Endometrial microvascular endothelial cells (primary cell): Measurements from ENCODE around the gene LRIF1. TPM values are rescaled to one million over a fixed set of nuclear protein-coding genes. Genes with fewer than 3 reads are reported as not detected.
"Not testable (repeated sequence)": the region's sequence is repeated elsewhere in the genome, so short reads cannot be mapped to it uniquely, and the experiment has no call there.

Experiments
- in situ Hi-C: cut with HindIII; loops from 2 replicates; pipeline ENCODE4 v1.10.0; 2017; ENCODE audit warnings: low sequenced_read_pairs, low pct_unique_long_range_greater_than_20kb; ENCODE audit errors: inconsistent ontology term
- total RNA-seq: library from RNA; depleted of rRNA; stranded (reverse); fragments of >200 nt; gene quantifications from one replicate; pipeline ENCODE4 v1.2.3, GENCODE V29; 2015; ENCODE audit errors: inconsistent ontology term

Gene LRIF1
- total RNA-seq, 1 donor from 2014 or later = 7.4 TPM

- in situ Hi-C loops = no loop called here
These were observed 7.1 kb downstream of the LRIF1 start for GRCh38 chr1:110956586-110956985.

GRCh38 chr1:110953031-110953430 is 10.7 kb downstream of the LRIF1 start:
- in situ Hi-C loops = no loop called here

- in situ Hi-C loops = no loop called here
These were observed 11.7 kb downstream of the LRIF1 start for GRCh38 chr1:110952031-110952430.

- in situ Hi-C loops = no loop called here
These were observed 12.6 kb downstream of the LRIF1 start for GRCh38 chr1:110951161-110951560.

GRCh38 chr1:110948038-110948810 is 15.5 kb downstream of the LRIF1 start:
- in situ Hi-C loops = no loop called here

- in situ Hi-C loops = no loop called here
These were observed 18.1 kb downstream of the LRIF1 start for GRCh38 chr1:110945626-110946025.

- in situ Hi-C loops = no loop called here
These were observed 18.9 kb downstream of the LRIF1 start for GRCh38 chr1:110944806-110945205.

- in situ Hi-C loops = no loop called here
These were observed 27.2 kb downstream of the LRIF1 start for GRCh38 chr1:110936567-110936966.

GRCh38 chr1:110931097-110931496 is 32.6 kb downstream of the LRIF1 start:
- in situ Hi-C loops = not testable (repeated sequence)

- in situ Hi-C loops = no loop called here
These were observed 34.8 kb downstream of the LRIF1 start for GRCh38 chr1:110928904-110929303.

GRCh38 chr1:110928191-110928590 is 35.5 kb downstream of the LRIF1 start:
- in situ Hi-C loops = no loop called here

GRCh38 chr1:110927484-110928075 is 36.1 kb downstream of the LRIF1 start:
- in situ Hi-C loops = no loop called here

- in situ Hi-C loops = no loop called here
These were observed 41.8 kb downstream of the LRIF1 start for GRCh38 chr1:110921953-110922352.

GRCh38 chr1:110918016-110918415 is 45.7 kb downstream of the LRIF1 start:
- in situ Hi-C loops = no loop called here

GRCh38 chr1:110916669-110917306 is 46.9 kb downstream of the LRIF1 start:
- in situ Hi-C loops = no loop called here

- in situ Hi-C loops = no loop called here
These were observed 47.5 kb downstream of the LRIF1 start for GRCh38 chr1:110916274-110916668.

- in situ Hi-C loops = no loop called here
These were observed 47.9 kb downstream of the LRIF1 start for GRCh38 chr1:110915804-110916203.

GRCh38 chr1:110914676-110915075 is 49.0 kb downstream of the LRIF1 start:
- in situ Hi-C loops = no loop called here

- in situ Hi-C loops = no loop called here
These were observed 50.9 kb downstream of the LRIF1 start for GRCh38 chr1:110912784-110913183.

GRCh38 chr1:110903853-110904500 is 59.7 kb downstream of the LRIF1 start:
- in situ Hi-C loops = no loop called here
